Measurements from ENCODE around the gene PRKCE.

The PRKCE gene

GRCh38 chr2:46167924-46168323 lies 516.4 kb downstream of the PRKCE start:
- no peak for TF ChIP-seq CTCF (IDR thresholded peaks at IDR 0.05)

GRCh38 chr2:46169467-46169866 lies 518.0 kb downstream of the PRKCE start:
- TF ChIP-seq CTCF (IDR thresholded peaks at IDR 0.05), result no peak

- TF ChIP-seq CTCF (IDR thresholded peaks at IDR 0.05), result no peak
These were observed 518.6 kb downstream of the PRKCE start for GRCh38 chr2:46170026-46170425.

GRCh38 chr2:46170611-46171350 lies 519.3 kb downstream of the PRKCE start:
- no peak for TF ChIP-seq CTCF (IDR thresholded peaks at IDR 0.05)

- no peak for TF ChIP-seq CTCF (IDR thresholded peaks at IDR 0.05)
These were observed 520.0 kb downstream of the PRKCE start for GRCh38 chr2:46171411-46171953.

- no peak for TF ChIP-seq CTCF (IDR thresholded peaks at IDR 0.05)
These were observed 520.6 kb downstream of the PRKCE start for GRCh38 chr2:46171996-46172546.

- no peak for TF ChIP-seq CTCF (IDR thresholded peaks at IDR 0.05)
These were observed 521.6 kb downstream of the PRKCE start for GRCh38 chr2:46173030-46173429.

Data from LNCAP (cell line).